Skeletal muscle satellite cell (primary cell): Measurements from ENCODE around the gene SLC4A1AP. TPM values are rescaled to one million over a fixed set of nuclear protein-coding genes. Genes with fewer than 3 reads are reported as not detected.
"Not testable (repeated sequence)": the region's sequence is repeated elsewhere in the genome, so short reads cannot be mapped to it uniquely, and the experiment has no call there.

Experiments used
- H3K27me3 ChIP-seq: 2 replicates; pipeline ENCODE4 v1.7.0; 2013; ENCODE audit warnings: low read length; ENCODE audit not compliant: control insufficient read depth, insufficient read depth
- H3K36me3 ChIP-seq: 2 replicates; pipeline ENCODE4 v1.7.0; 2013; ENCODE audit warnings: mild to moderate bottlenecking, control low read depth, low read length; ENCODE audit not compliant: insufficient read depth
- H3K4me1 ChIP-seq: 2 replicates; pipeline ENCODE4 v1.7.0; 2013; ENCODE audit warnings: low read length; ENCODE audit not compliant: control insufficient read depth, insufficient read depth
- H3K4me2 ChIP-seq: 2 replicates; pipeline ENCODE4 v1.7.0; 2013; ENCODE audit warnings: mild to moderate bottlenecking, low read length
- H3K4me3 ChIP-seq: 2 replicates; pipeline ENCODE4 v1.7.0; 2013; ENCODE audit warnings: low read length
- H3K9ac ChIP-seq: 2 replicates; pipeline ENCODE4 v1.7.0; 2013; ENCODE audit warnings: mild to moderate bottlenecking, low read depth, low read length, moderate library complexity
- H3K9me3 ChIP-seq: replicated peaks from 2 replicates; pipeline ENCODE4 v1.7.0; 2013; ENCODE audit warnings: mild to moderate bottlenecking, control low read depth, low read length
- total RNA-seq: library from RNA; depleted of rRNA; stranded (reverse); fragments of >200 nt; gene quantifications from 2 replicates; pipeline ENCODE4 v1.2.3, GENCODE V29; 2012; rRNA removed

Gene SLC4A1AP
- 25.3 and 29.9 TPM in 2 replicates for total RNA-seq

GRCh38 chr2:27663285-27664153 is at the start of gene SLC4A1AP, which contains the start of gene SUPT7L:
TSS of gene SLC4A1AP (plus strand) at chr2:27663889. CDS start at chr2:27663915, 26 bp downstream.
TSS of gene SUPT7L (minus strand) at chr2:27663614. CDS start at chr2:27662192, 1,422 bp downstream.
- H3K27me3 ChIP-seq, result no peaks in the 10 kb centered on the region
- H3K4me2 ChIP-seq, result peak within 1 kb of the TSS; percentile 80
- peak within 1 kb of the TSS; percentile 88 for H3K4me3 ChIP-seq
- H3K4me1 ChIP-seq, result peaks cover 12% of the 10 kb centered on the region
- peaks cover 34% of the 10 kb centered on the region for H3K36me3 ChIP-seq
- peak within 1 kb of the TSS; percentile 89 for H3K9ac ChIP-seq
- H3K9me3 ChIP-seq, result no peaks in the 10 kb centered on the region

DNA sequence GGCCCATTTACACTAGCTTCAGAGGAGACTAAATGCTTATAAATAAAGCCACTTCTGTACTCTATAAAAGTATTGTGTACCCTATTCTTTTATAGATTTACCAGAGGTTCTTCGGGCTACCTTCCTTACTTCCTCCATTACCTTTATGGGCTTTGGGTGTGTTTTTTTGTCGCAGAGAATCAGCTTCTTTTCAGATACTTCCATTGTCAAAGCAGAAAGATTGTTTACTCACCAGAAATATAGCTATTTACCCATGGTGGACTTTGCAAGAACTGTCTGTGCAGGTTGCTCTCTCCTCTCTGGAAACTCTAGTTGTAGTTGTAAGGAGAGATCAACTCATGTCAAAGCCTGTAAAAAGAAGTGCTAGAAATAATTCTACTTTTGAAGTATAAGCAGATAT is 49.7 kb upstream of the SLC4A1AP start:
- Histone ChIP-seq H3K9me3 (no peaks in the 10 kb centered on the region), H3K4me1 (no peaks in the 10 kb centered on the region), H3K36me3 (peaks cover 44% of the 10 kb centered on the region), H3K27me3 (no peaks in the 10 kb centered on the region), H3K4me2 (no peak overlapping the region), H3K4me3 (no peak overlapping the region), H3K9ac (no peak overlapping the region)

DNA sequence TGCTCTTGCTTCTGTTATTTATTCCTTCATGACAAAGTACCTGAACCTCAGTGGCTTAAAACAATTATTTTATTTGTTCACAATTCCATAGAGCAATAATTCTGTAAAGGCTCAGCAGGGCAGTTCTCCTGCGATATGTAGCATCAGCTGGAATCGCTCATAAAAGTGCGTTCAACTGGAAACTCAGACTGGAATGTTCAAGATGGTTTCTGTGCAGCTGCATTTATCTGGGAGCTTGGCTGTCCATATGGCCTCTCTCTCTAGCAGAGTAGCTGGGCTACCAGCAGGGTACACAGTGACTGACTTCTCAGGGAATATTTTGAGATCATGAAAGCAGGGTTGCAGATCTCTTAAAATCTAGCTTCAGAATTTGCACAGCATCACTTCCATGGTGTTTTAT is 48.4 kb upstream of the SLC4A1AP start:
- no peak overlapping the region for H3K4me2 ChIP-seq
- no peaks in the 10 kb centered on the region for H3K27me3 ChIP-seq
- no peaks in the 10 kb centered on the region for H3K9me3 ChIP-seq
- no peak overlapping the region for H3K9ac ChIP-seq
- no peaks in the 10 kb centered on the region for H3K4me1 ChIP-seq
- H3K36me3 ChIP-seq, result peaks cover 40% of the 10 kb centered on the region
- H3K4me3 ChIP-seq, result no peak overlapping the region

GRCh38 chr2:27621524-27621923 is 42.2 kb upstream of the SLC4A1AP start:
- Histone ChIP-seq H3K4me1 (peaks cover 26% of the 10 kb centered on the region), H3K4me3 (no peak overlapping the region), H3K9me3 (no peaks in the 10 kb centered on the region), H3K4me2 (no peak overlapping the region), H3K27me3 (no peaks in the 10 kb centered on the region), H3K9ac (no peak overlapping the region), H3K36me3 (peaks cover 62% of the 10 kb centered on the region)

DNA sequence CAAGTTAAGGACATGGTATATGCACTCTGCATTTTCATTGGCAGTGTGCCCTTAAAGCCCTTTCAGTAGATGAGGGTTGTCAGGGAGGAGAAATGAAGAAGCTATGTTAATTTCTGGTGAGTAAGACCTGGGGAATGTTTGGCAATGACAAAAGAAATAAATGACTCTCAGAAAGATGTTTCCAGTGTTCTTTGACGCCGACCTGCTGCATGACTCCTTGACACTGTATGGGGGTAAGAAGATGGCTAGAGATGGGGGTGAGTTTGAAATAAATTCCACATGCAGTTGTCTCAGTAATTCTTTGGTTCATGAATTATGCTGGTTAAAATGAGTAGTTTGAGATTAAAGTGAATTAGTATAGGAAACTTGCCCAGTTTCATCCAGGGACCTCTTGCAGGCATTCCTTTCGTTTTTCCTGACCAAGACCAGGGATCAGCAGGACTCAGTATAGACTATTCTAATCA is 40.7 kb upstream of the SLC4A1AP start:
- H3K4me2 ChIP-seq, result peak overlapping the region; percentile 8
- H3K9me3 ChIP-seq, result no peaks in the 10 kb centered on the region
- no peaks in the 10 kb centered on the region for H3K27me3 ChIP-seq
- peaks cover 40% of the 10 kb centered on the region for H3K4me1 ChIP-seq
- H3K36me3 ChIP-seq, result peaks cover 54% of the 10 kb centered on the region
- no peak overlapping the region for H3K4me3 ChIP-seq
- no peak overlapping the region for H3K9ac ChIP-seq

- Histone ChIP-seq H3K27me3 (no peaks in the 10 kb centered on the region), H3K36me3 (peaks cover 44% of the 10 kb centered on the region), H3K4me1 (peaks cover 49% of the 10 kb centered on the region), H3K4me2 (no peak overlapping the region), H3K9ac (no peak overlapping the region), H3K9me3 (no peaks in the 10 kb centered on the region), H3K4me3 (no peak overlapping the region)
These were observed 38.7 kb upstream of the SLC4A1AP start for GRCh38 chr2:27624943-27625342.

DNA sequence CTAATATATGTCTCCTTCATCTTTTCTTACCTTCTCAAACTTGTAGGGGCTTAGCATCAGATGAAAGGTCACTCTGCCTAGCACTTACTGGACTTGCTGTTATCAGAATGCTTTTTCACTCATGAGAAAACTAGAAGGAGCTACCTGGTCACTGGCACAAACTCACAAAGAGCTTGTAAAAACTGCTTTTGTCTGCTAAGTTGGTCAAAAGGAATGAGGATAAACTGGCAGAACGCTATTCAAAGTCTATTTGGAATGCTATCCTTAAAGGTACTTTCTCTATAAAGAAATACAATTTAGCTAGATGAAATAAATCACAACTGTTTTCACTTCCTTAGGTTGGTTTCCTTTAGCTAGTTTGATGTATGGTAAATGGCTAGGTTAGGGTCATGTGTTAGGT is 37.4 kb upstream of the SLC4A1AP start:
- peaks cover 49% of the 10 kb centered on the region for H3K4me1 ChIP-seq
- H3K4me3 ChIP-seq, H3K9me3 ChIP-seq, H3K27me3 ChIP-seq, H3K4me2 ChIP-seq: not testable (repeated sequence)
- H3K9ac ChIP-seq, result peak overlapping the region; percentile 5
- H3K36me3 ChIP-seq, result peaks cover 34% of the 10 kb centered on the region

GRCh38 chr2:27626921-27627320 is 36.8 kb upstream of the SLC4A1AP start:
- Histone ChIP-seq H3K9ac (peak overlapping the region; percentile 69), H3K36me3 (peaks cover 36% of the 10 kb centered on the region), H3K4me1 (peaks cover 45% of the 10 kb centered on the region)
- H3K27me3 ChIP-seq, H3K4me2 ChIP-seq, H3K4me3 ChIP-seq, H3K9me3 ChIP-seq: not testable (repeated sequence)

- peak overlapping the region; percentile 87 for H3K4me3 ChIP-seq
- peak overlapping the region; percentile 96 for H3K9ac ChIP-seq
- no peaks in the 10 kb centered on the region for H3K27me3 ChIP-seq
- H3K4me2 ChIP-seq, result peak overlapping the region; percentile 87
- H3K4me1 ChIP-seq, result peaks cover 33% of the 10 kb centered on the region
- peaks cover 40% of the 10 kb centered on the region for H3K36me3 ChIP-seq
- no peaks in the 10 kb centered on the region for H3K9me3 ChIP-seq
These were observed 35.5 kb upstream of the SLC4A1AP start for GRCh38 chr2:27627963-27628766.

- Histone ChIP-seq H3K4me3 (peak within 1 kb of the TSS; percentile 87), H3K4me2 (peak within 1 kb of the TSS; percentile 87), H3K27me3 (no peaks in the 10 kb centered on the region), H3K4me1 (peaks cover 27% of the 10 kb centered on the region), H3K9me3 (no peaks in the 10 kb centered on the region), H3K9ac (peak within 1 kb of the TSS; percentile 96), H3K36me3 (peaks cover 34% of the 10 kb centered on the region)
These were observed 34.7 kb upstream of the SLC4A1AP start, which contains the start of the genes CCDC121 and GPN1 for GRCh38 chr2:27628767-27629709. TSS of gene CCDC121 (minus strand) at chr2:27629012. CDS start at chr2:27627799, 1,213 bp downstream. TSS of gene GPN1 (plus strand) at chr2:27629050. CDS start at chr2:27629059, 9 bp downstream.
